NCI-H345 treated with DMSO at 0.1 percent for 48 hours (cell line): ENCODE results near the gene HEBP2.
A peak's percentile ranks its signal among the peaks of the same experiment; 100 is the strongest.
"Not testable (repeated sequence)": the region's sequence is repeated elsewhere in the genome, so short reads cannot be mapped to it uniquely, and the experiment has no call there.

Experiments used
- DNase-seq: peaks from one replicate; lab custom pipeline; 2025; ENCODE audit not compliant: unreplicated experiment; lab: John Stamatoyannopoulos, UW

The HEBP2 gene

GRCh38 chr6:138424004-138424904 is 20.2 kb downstream of the HEBP2 start:
- no peak for DNase-seq

- DNase-seq: not testable (repeated sequence)
Observed at GRCh38 chr6:138425256-138425655, 21.2 kb downstream of the HEBP2 start.

DNA sequence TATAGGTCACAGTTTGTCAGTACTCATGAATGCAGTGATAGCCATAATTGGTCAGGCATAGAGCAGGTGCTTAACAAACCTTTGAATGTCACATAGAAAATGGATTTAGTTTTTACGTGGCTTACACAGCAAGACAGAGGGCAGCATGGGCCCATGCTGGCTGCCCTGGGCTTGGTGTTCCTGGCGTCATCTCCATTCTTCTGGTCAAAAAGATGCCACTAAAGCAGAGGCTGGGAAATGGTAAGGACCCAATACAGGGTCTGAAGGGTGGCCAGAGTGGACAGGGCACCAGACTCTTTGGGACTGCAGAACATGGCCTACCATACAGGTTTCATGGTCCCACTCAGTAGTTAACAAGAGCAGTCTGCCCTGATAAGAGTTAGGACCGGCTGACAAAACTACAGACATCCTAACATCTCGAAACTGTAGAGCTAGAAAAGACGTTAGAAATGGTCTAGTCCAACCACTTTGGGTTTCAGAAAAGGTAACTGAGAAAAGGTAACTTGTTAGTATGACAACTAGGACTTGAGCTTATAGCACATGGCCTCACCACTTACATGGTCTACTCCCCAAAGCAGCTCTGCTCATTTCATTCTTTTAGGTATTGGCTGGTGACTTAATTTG is 22.6 kb downstream of the HEBP2 start:
- no peak for DNase-seq

GRCh38 chr6:138427701-138428100 is 23.7 kb downstream of the HEBP2 start:
- no peak for DNase-seq

DNA sequence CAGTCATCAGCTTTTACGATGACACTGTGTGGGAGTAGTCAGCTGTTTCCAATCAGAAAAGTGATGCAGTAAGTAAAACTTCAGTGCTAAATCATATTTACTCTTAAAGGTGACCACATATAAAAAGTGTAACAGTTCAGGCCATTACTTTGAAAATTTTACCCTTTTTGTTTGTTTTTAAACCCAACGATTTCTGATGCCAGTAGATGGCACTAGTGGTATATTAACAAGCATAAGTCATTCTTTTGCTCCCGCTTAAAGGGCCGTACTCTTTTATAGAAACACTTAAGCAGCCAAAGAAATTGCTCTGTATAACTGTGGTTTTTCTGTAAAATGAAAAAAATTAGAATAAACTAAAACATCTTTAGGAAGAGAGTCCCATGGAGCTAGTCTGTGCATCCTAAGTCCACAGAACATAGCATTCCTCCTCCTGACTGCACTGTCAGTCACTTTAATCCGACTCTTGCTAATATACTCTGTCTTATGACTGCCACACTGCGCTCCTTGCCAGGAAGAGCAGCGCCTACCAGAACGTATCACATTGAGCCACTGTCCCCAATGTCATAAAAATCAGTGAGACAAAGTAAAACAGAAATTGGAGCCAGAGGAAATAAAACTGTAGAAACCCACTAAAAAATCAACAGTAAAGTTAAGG is 25.0 kb downstream of the HEBP2 start:
- peak; percentile 28 for DNase-seq

- no peak for DNase-seq
Observed at GRCh38 chr6:138429761-138430160, 25.7 kb downstream of the HEBP2 start.

DNA sequence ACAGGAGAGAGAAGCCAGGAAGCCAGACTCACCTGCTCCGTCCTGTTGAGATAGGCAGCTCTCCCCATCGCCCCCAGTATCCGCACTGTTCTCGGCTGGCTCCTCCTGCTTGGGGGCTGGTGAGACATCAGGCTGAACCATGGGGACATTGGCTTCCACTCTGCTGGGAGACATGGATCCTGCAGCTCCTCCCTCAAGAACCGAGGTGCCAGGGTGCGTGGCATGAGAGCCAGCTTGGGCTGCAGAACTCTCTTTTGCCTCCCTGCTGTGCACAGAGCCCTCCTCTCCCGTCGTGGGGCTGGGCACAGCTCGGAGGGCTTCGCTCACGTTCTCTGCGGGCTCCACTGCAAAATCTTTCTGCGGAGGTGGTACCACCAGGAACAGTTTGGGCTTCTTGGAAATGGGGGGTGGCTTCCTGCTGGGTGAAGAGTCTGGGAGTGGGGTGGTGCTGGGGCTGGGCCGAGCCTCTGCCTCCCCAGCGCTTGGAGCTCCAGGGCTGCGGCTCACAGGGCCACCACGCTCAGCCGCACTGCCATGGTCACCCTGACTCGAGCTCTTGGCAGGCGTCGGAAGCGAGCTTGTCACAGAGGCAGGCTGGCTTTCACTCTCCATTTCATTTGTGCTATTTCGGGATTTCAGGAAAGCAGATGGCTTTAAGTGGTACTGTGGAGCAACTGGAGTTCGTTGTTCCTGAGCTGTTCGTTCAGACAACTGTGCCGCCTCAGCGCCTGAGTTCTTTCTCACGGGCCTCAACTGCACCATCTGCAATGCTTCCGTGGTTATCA is 26.5 kb downstream of the HEBP2 start:
- DNase-seq: no peak

DNA sequence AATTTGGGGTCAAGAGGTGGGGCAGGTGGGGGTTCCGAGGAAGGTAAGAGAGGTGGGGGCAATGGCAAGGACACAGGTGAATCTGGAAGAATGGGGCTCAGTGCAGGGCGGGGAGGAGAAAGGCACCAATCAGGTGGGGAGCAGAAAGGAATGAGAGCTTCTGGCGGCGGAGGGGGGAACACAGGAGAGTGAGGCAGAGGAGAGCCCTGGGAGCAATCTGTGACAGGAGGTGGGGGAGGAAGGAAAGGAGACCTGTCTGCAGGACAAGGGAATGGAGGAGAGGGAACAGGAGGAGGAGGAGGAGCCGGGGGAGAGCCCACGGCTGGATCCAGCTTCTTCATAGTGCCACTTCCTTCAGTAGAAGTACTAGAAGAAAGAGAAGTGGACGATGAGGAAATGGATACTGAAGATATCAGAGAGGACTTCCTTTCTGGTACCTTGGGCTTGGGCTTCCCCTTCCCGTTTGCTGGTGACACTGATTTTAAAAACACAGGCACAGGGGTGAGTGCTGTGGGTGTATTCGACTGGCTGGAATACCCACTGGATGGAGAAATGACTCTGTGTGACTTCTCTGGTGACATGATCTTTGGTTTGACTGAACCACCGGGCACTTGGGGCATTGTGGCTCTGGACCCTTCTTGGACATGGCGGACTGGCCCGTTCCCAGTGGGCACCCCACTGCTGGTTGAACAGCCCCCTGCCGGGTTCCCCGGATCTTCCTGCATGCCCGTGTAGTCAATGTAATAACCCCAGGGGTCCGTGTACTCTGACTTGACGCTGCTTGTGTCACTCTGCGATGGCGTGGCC is 27.4 kb downstream of the HEBP2 start:
- DNase-seq: no peak

DNA sequence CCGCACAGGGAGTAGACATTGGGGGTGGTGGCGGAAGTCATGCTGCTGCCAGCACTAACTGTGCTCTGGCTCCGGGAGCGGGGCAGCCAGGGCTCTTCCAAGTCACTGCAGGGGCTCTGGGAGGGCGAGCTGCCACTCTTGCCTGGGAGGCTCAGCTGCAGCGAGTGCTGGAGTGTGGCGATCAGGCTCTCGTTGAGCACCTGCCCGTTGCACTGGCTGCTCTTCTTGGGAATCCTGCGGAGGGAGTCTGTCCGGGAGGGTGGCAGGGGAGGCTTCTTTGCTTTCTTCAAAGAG is 28.0 kb downstream of the HEBP2 start:
- no peak for DNase-seq

GRCh38 chr6:138434096-138434495 is 30.1 kb downstream of the HEBP2 start:
- DNase-seq: no peak

- no peak for DNase-seq
Observed at GRCh38 chr6:138434925-138435324, 30.9 kb downstream of the HEBP2 start.

DNA sequence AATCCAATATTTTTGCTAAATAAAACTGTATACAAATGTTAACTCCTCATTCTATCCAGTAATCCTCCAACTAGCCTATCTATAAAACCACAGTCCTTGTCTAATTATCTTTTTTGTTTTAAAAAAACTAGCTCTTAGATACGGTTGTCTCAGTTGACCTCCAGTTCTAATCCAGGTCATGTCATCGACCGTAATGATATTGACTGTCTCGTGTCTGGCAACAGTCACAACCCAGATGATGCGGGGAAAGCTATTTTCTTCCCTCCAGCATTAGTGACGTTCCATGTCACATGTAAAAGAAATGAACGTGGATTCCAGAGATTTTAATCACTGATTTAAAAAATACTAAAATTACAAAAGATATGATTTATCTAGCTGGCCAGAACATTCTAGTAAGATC is 35.5 kb downstream of the HEBP2 start:
- no peak for DNase-seq

GRCh38 chr6:138440296-138440695 is 36.3 kb downstream of the HEBP2 start:
- no peak for DNase-seq

DNA sequence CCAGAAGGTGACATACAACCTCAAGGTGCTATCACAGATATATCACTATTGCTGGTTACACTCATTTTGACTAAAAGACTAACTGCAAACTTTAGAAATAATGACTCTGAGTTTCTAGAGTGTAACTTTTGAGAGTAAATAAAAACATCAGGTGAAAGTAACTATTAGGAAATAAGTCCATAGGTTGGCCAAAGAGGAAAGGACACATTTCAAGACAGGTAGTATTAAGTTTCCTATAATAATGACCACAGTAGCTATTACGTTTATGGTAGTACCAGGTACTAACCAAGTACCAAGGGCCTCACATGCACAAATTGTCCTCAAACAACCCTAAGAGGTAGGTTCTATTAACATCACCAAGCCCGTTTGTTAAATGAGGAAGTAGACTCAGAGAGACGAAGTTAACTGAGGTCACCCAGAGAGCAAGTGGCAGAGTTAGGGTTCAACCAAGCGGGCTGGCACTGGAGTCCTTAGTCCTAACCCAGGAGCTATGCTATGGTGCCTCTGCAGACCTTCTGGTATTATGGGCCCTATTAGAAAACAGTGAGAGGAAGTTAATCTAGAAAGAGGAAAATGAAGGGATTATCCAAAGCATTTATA is 36.8 kb downstream of the HEBP2 start:
- DNase-seq: no peak

- no peak for DNase-seq
Observed at GRCh38 chr6:138441965-138442364, 37.9 kb downstream of the HEBP2 start.

- no peak for DNase-seq
Observed at GRCh38 chr6:138442663-138443062, 38.6 kb downstream of the HEBP2 start.

GRCh38 chr6:138443979-138444378 is 40.0 kb downstream of the HEBP2 start:
- DNase-seq: no peak

DNA sequence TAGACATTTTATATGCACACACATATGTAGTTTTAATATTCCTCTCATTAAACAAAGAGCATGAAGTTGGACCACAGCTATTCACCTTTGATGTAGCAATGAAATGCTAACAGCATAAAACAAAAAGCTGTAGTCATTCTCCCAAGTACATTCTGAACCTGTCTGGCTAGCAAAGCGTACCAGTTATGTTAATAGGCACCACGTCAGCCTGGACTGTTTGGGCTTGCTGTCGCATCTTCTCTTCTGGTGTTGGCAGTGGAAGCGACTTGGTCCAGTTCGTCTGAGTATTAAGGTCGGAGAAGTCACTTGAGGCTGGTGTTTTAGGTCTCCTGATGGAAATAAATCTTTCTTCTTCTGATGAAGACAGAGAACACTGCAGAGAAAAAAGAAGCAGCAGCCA is 42.8 kb downstream of the HEBP2 start:
- no peak for DNase-seq

DNA sequence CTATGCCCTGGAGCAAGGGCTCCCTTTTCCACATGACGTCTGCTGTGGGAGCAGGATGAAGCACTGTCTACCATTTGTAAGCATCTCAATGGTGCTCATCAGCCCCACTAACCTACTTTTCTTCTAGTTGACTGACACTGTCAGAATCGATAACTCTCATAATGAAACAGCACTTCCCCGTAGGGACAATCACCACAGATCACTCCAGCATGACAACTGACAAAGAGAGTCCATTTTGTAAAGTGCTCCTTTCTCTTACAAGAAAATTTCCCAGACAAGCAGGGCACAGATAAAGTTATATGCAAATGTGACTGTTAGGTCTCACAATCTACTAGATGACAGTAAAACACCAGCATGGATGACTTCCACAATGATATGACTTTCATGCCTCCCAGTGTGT is 46.4 kb downstream of the HEBP2 start:
- no peak for DNase-seq

DNA sequence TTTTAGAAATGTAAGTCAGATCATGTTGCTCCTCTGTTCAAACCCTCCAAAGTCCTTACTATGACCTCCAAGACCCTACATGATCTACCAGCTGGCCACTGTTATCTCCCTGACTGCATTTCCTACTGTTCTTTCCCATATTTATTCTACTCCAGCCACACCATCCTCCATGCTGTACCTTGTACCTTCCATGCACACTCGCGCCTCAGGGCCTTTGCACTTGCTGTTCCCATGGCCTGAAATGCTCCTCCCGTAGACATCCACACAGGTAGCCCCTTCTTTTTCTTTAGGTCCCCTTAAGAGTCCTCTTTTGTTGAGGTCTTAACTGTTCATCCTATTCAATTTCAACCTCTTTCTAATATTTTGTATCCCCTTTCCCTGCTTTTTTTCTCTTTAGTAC is 47.0 kb downstream of the HEBP2 start:
- DNase-seq: no peak
